CD14-positive monocyte (primary cell): ENCODE data around the gene HNRNPAB. TPM values are rescaled to one million over a fixed set of nuclear protein-coding genes. Genes with fewer than 3 reads are reported as not detected.

ENCODE experiments used
- DNase-seq, 3 donors: peaks; one replicate each; pipeline ENCODE4 v3.0.0-alpha.2; 2011 to 2022
- H2AFZ ChIP-seq: 2 replicates; pipeline ENCODE4 v1.6.0; 2012; ENCODE audit warnings: mild to moderate bottlenecking, low read depth, low read length, inconsistent platforms; ENCODE audit not compliant: insufficient read depth, poor library complexity, severe bottlenecking
- H3K27ac ChIP-seq, 2 donors: 1 replicate in 1 of 2; 2 replicates in 1 of 2; pipeline ENCODE4 v1.5.1; 2012 to 2013; ENCODE audit warnings: low read length in 2 of 2, control low read depth in 1 of 2, inconsistent platforms in 1 of 2, low read depth in 1 of 2, mild to moderate bottlenecking in 1 of 2
- H3K27me3 ChIP-seq, 2 donors: one replicate each; pipeline versions ENCODE4 v1.6.0 to v1.6.1; 2011 to 2013; ENCODE audit warnings: low read length in 2 of 2; ENCODE audit not compliant: control insufficient read depth in 2 of 2, insufficient read depth in 2 of 2
- H3K36me3 ChIP-seq, 2 donors: replicated peaks in 1 of 2; 1 replicate in 1 of 2; 2 replicates in 1 of 2; pipeline versions ENCODE4 v1.5.1 to v1.6.1; 2012 to 2013; ENCODE audit warnings: low read length in 2 of 2, control low read depth in 1 of 2, inconsistent platforms in 1 of 2, mild to moderate bottlenecking in 1 of 2; ENCODE audit not compliant: insufficient read depth in 2 of 2, control insufficient read depth in 1 of 2
- H3K4me1 ChIP-seq, 2 donors: 1 replicate in 1 of 2; 2 replicates in 1 of 2; pipeline versions ENCODE4 v1.5.1 to v1.6.1; 2012 to 2013; ENCODE audit warnings: low read length in 2 of 2, control low read depth in 1 of 2, inconsistent platforms in 1 of 2, mild to moderate bottlenecking in 1 of 2, moderate library complexity in 1 of 2; ENCODE audit not compliant: insufficient read depth in 2 of 2, control insufficient read depth in 1 of 2
- H3K4me2 ChIP-seq: replicated peaks from 2 replicates; pipeline ENCODE3; 2012; ENCODE audit warnings: low read length, moderate library complexity, mild to moderate bottlenecking; ENCODE audit not compliant: poor library complexity, severe bottlenecking; ENCODE audit errors: extremely low read depth
- H3K4me3 ChIP-seq, 3 experiments: fragments of 200-600 bp in 1 of 3; sonication (generic) in 1 of 3; replicated peaks in 1 of 3; 1 replicate in 2 of 3; 2 replicates in 1 of 3; pipeline ENCODE4 v1.5.1; 2011 to 2013; ENCODE audit warnings: low read length in 3 of 3, mild to moderate bottlenecking in 3 of 3, control low read depth in 2 of 3, low read depth in 2 of 3, inconsistent platforms in 1 of 3, moderate library complexity in 1 of 3
- H3K79me2 ChIP-seq: 2 replicates; pipeline ENCODE4 v1.6.0; 2012; ENCODE audit warnings: mild to moderate bottlenecking, control low read depth, inconsistent platforms, low read length, moderate library complexity; ENCODE audit not compliant: insufficient read depth
- H3K9ac ChIP-seq: 2 replicates; pipeline ENCODE4 v1.6.0; 2017; ENCODE audit warnings: low read length, mild to moderate bottlenecking; ENCODE audit not compliant: insufficient read depth, poor library complexity, severe bottlenecking
- H3K9me3 ChIP-seq, 2 donors: replicated peaks in 1 of 2; 1 replicate in 1 of 2; 2 replicates in 1 of 2; pipeline versions ENCODE4 v1.5.1 to v1.6.1; 2012 to 2013; ENCODE audit warnings: low read length in 2 of 2, control low read depth in 1 of 2; ENCODE audit not compliant: control insufficient read depth in 1 of 2, insufficient read depth in 1 of 2
- H4K20me1 ChIP-seq: 2 replicates; pipeline ENCODE4 v1.6.0; 2012; ENCODE audit warnings: mild to moderate bottlenecking, low read length, control low read depth, moderate library complexity; ENCODE audit not compliant: insufficient read depth
- H3K27ac Mint-ChIP-seq, 7 donors: one replicate each; pipeline ENCODE4 v1.8.0; 2020; ENCODE audit warnings: mild to moderate bottlenecking in 7 of 7, mixed read lengths in 7 of 7, moderate library complexity in 6 of 7, inconsistent platforms in 2 of 7
- H3K27me3 Mint-ChIP-seq, 3 donors: one replicate each; pipeline ENCODE4 v1.8.0; 2021 to 2022; ENCODE audit warnings: low read depth in 3 of 3, mild to moderate bottlenecking in 3 of 3, mixed read lengths in 3 of 3, moderate library complexity in 3 of 3, inconsistent platforms in 1 of 3
- H3K36me3 Mint-ChIP-seq, 2 donors: one replicate each; pipeline ENCODE4 v1.8.0; 2020; ENCODE audit warnings: mixed read lengths in 2 of 2, inconsistent platforms in 1 of 2, mild to moderate bottlenecking in 1 of 2
- H3K4me1 Mint-ChIP-seq: one replicate; pipeline ENCODE4 v1.8.0; 2020; ENCODE audit warnings: mild to moderate bottlenecking, mixed read lengths
- H3K4me3 Mint-ChIP-seq, 2 donors: one replicate each; pipeline ENCODE4 v1.8.0; 2020; ENCODE audit warnings: mild to moderate bottlenecking in 2 of 2, mixed read lengths in 2 of 2, moderate library complexity in 1 of 2
- H3K9me3 Mint-ChIP-seq, 7 donors: one replicate each; pipeline ENCODE4 v1.8.0; 2020 to 2022; ENCODE audit warnings: mixed read lengths in 7 of 7, mild to moderate bottlenecking in 6 of 7, moderate library complexity in 6 of 7, inconsistent platforms in 2 of 7
- CTCF ChIP-seq: fragments of 200-600 bp; IDR thresholded peaks from one replicate; pipeline ENCODE4 v1.8.0; 2022; ENCODE audit warnings: antibody characterized with exemption, mild to moderate bottlenecking
- WGBS: methylation state at CpG from one replicate; pipeline ENCODE4 v1.1.5; 2013; ENCODE audit warnings: missing lambda C conversion rate; ENCODE audit not compliant: insufficient coverage; 5-methylcytosine and 5-hydroxymethylcytosine counted together
- intact Hi-C, 2 donors: fragments of 100-400 bp; cut with micrococcal nuclease; formaldehyde crosslinking; loops; one replicate each; pipeline versions ENCODE4 v1.15.0 to v1.15.1; 2023
- polyA plus RNA-seq, 3 donors: library from polyadenylated mRNA; depleted of rRNA in 1 of 3; unstranded in 2 of 3; stranded (reverse) in 1 of 3; fragments of 300-500 nt in 2 of 3; fragments of >200 nt in 1 of 3; fragmentation: Illumina TruSeq in 2 of 3; gene quantifications; 1 replicate in 2 of 3; 2 replicates in 1 of 3; pipeline ENCODE4 v1.2.3, GENCODE V29; 2012 to 2021

The HNRNPAB gene
- polyA plus RNA-seq, 3 donors, result 44.8 to 59.4 (median 54.2) TPM

GRCh38 chr5:178223196-178223773 lies 19.0 kb downstream of the HNRNPAB start:
- Mint-ChIP-seq H3K9me3 (peaks cover 0 to 5% (median 0%) of the 10 kb centered on the region in 7 donors), H3K27ac (peak overlapping the region in 3 of 7 donors; percentile 8 to 37 (median 22)), H3K4me3 (no peak overlapping the region), H3K27me3 (peaks cover 0 to 5% (median 1%) of the 10 kb centered on the region in 3 donors), H3K36me3 (peaks cover 77 to 95% of the 10 kb centered on the region in 2 donors), H3K4me1 (peaks cover 29% of the 10 kb centered on the region)
- peaks cover 24% of the 10 kb centered on the region for H3K79me2 ChIP-seq
- no peak for TF ChIP-seq CTCF
- H3K4me1 ChIP-seq, result peaks cover 9 to 15% of the 10 kb centered on the region in 2 donors
- H4K20me1 ChIP-seq, result peaks cover 89% of the 10 kb centered on the region
- H3K4me2 ChIP-seq, result no peak overlapping the region
- H3K9ac ChIP-seq, result no peak overlapping the region
- no peak overlapping the region for H3K4me3 ChIP-seq
- peak overlapping the region in 1 of 2 donors; percentile 2 for H3K27ac ChIP-seq
- no peaks in the 10 kb centered on the region for H3K27me3 ChIP-seq
- H2AFZ ChIP-seq, result no peak overlapping the region
- peaks cover 68 to 99% of the 10 kb centered on the region in 2 donors for H3K36me3 ChIP-seq
- H3K9me3 ChIP-seq, result no peaks in the 10 kb centered on the region
- intact Hi-C loops, result no loop called here
- DNase-seq, result no peak
- WGBS, result 98% methylated on average over 4 of the region's 5 CpGs

GRCh38 chr5:178223828-178224335 lies 19.5 kb downstream of the HNRNPAB start:
- H3K36me3 ChIP-seq, result peaks cover 71 to 99% of the 10 kb centered on the region in 2 donors
- H3K4me3 Mint-ChIP-seq, result no peak overlapping the region
- intact Hi-C loops, result no loop called here

More at GRCh38 chr5:178223828-178224335, 19.5 kb downstream of the HNRNPAB start:
- peaks cover 20% of the 10 kb centered on the region for H3K79me2 ChIP-seq
- H3K4me2 ChIP-seq, result no peak overlapping the region
- H3K4me3 ChIP-seq, result no peak overlapping the region
- peaks cover 91% of the 10 kb centered on the region for H4K20me1 ChIP-seq
- no peaks in the 10 kb centered on the region for H3K9me3 ChIP-seq
- H2AFZ ChIP-seq, result no peak overlapping the region
- TF ChIP-seq CTCF, result no peak
- no peak for DNase-seq
- H3K27me3 ChIP-seq, result no peaks in the 10 kb centered on the region
- H3K36me3 Mint-ChIP-seq, result peaks cover 77 to 95% of the 10 kb centered on the region in 2 donors
- no peak overlapping the region for H3K9ac ChIP-seq
- peaks cover 29% of the 10 kb centered on the region for H3K4me1 Mint-ChIP-seq
- H3K27ac Mint-ChIP-seq, result peak overlapping the region in 4 of 7 donors; percentile 22 to 51 (median 38)
- H3K27me3 Mint-ChIP-seq, result peaks cover 0 to 5% (median 1%) of the 10 kb centered on the region in 3 donors
- peaks cover 9 to 15% of the 10 kb centered on the region in 2 donors for H3K4me1 ChIP-seq
- H3K9me3 Mint-ChIP-seq, result peaks cover 0 to 5% (median 0%) of the 10 kb centered on the region in 7 donors
- no peak overlapping the region for H3K27ac ChIP-seq
- WGBS, result 96% methylated on average over 13 of the region's 13 CpGs
